ENCODE data around the gene GIMAP7. TPM values are rescaled to one million over a fixed set of nuclear protein-coding genes. Genes with fewer than 3 reads are reported as not detected.

The GIMAP7 gene
- total and polyA plus RNA-seq, 2 experiments from 2014 or later = not detected

GRCh38 chr7:150524018-150524417 lies 9.3 kb downstream of the GIMAP7 start:
- H3F3A ChIP-seq (ENCODE audit: insufficient read depth) = no peaks in the 10 kb centered on the region
- no peak overlapping the region for H3K9ac ChIP-seq
- no peaks in the 10 kb centered on the region for H3K79me2 ChIP-seq (ENCODE audit: insufficient read depth)
- TF ChIP-seq EZH2phosphoT487 (IDR thresholded peaks at IDR 0.05; ENCODE audit: insufficient read depth, low read depth) = no peak
- TF ChIP-seq EZH2 (IDR thresholded peaks at IDR 0.05; ENCODE audit: insufficient read depth, poor library complexity, severe bottlenecking) = no peak
- no peak overlapping the region for H3K4me2 ChIP-seq (ENCODE audit: unreplicated experiment)
- H3K4me3 ChIP-seq = no peak overlapping the region
- no peak overlapping the region for H3K27ac ChIP-seq
- H3K27me3 ChIP-seq (replicated peaks; ENCODE audit: insufficient read depth) = no peaks in the 10 kb centered on the region
- no peaks in the 10 kb centered on the region for H3K36me3 ChIP-seq (ENCODE audit: low read depth)
- DNase-seq = no peak
- no peaks in the 10 kb centered on the region; the same call in 1 of the 2 replicates for H3K9me2 ChIP-seq (ENCODE audit: insufficient read depth)
- no peaks in the 10 kb centered on the region for H3K9me3 ChIP-seq (ENCODE audit: low read depth)
- in situ Hi-C loops (cut with MboI) = no loop called here
- no peaks in the 10 kb centered on the region for H4K20me1 ChIP-seq (ENCODE audit: insufficient read depth)
- no peaks in the 10 kb centered on the region for H3K4me1 ChIP-seq (ENCODE audit: insufficient read depth)
- no peak overlapping the region for H2AFZ ChIP-seq
- 3 to 12% methylated on average over 2 of the region's 2 CpGs for WGBS, 2 experiments (ENCODE audit: low coverage in 1 of 2, low lambda C conversion rate in 2 of 2, missing lambda C conversion rate in 2 of 2)

- no peak overlapping the region for H3K27ac ChIP-seq
- no peaks in the 10 kb centered on the region for H3K9me2 ChIP-seq (ENCODE audit: insufficient read depth)
- DNase-seq = no peak
- no peaks in the 10 kb centered on the region for H3K4me1 ChIP-seq (ENCODE audit: insufficient read depth)
- no peaks in the 10 kb centered on the region for H3F3A ChIP-seq (ENCODE audit: insufficient read depth)
- no peaks in the 10 kb centered on the region for H3K9me3 ChIP-seq (ENCODE audit: low read depth)
- no peaks in the 10 kb centered on the region for H4K20me1 ChIP-seq (ENCODE audit: insufficient read depth)
- no peak for TF ChIP-seq EZH2 (IDR thresholded peaks at IDR 0.05; ENCODE audit: insufficient read depth, poor library complexity, severe bottlenecking)
- TF ChIP-seq EZH2phosphoT487 (IDR thresholded peaks at IDR 0.05; ENCODE audit: insufficient read depth, low read depth) = no peak
- no peak overlapping the region for H3K4me2 ChIP-seq (ENCODE audit: unreplicated experiment)
- H3K4me3 ChIP-seq = no peak overlapping the region
- no peaks in the 10 kb centered on the region for H3K79me2 ChIP-seq (ENCODE audit: insufficient read depth)
- no peaks in the 10 kb centered on the region for H3K36me3 ChIP-seq (ENCODE audit: low read depth)
- WGBS, 2 experiments (ENCODE audit: low coverage in 1 of 2, low lambda C conversion rate in 2 of 2, missing lambda C conversion rate in 2 of 2) = 8 to 22% methylated on average over 1 of the region's 1 CpG
- in situ Hi-C loops (cut with MboI) = no loop called here
- H3K9ac ChIP-seq = no peak overlapping the region
- H3K27me3 ChIP-seq (replicated peaks; ENCODE audit: insufficient read depth) = no peaks in the 10 kb centered on the region
- H2AFZ ChIP-seq = no peak overlapping the region
Observed at GRCh38 chr7:150531704-150532103, 17.0 kb downstream of the GIMAP7 start.

- no peak for TF ChIP-seq EZH2phosphoT487 (IDR thresholded peaks at IDR 0.05; ENCODE audit: insufficient read depth, low read depth)
- no peak for TF ChIP-seq EZH2 (IDR thresholded peaks at IDR 0.05; ENCODE audit: insufficient read depth, poor library complexity, severe bottlenecking)
- no peak overlapping the region for H2AFZ ChIP-seq
- 8 to 15% methylated on average over 2 of the region's 2 CpGs for WGBS, 2 experiments (ENCODE audit: low coverage in 1 of 2, low lambda C conversion rate in 2 of 2, missing lambda C conversion rate in 2 of 2)
- in situ Hi-C loops (cut with MboI) = no loop called here
- no peaks in the 10 kb centered on the region for H3K36me3 ChIP-seq (ENCODE audit: low read depth)
- H3K9me2 ChIP-seq (ENCODE audit: insufficient read depth) = no peaks in the 10 kb centered on the region
- no peaks in the 10 kb centered on the region for H3K27me3 ChIP-seq (replicated peaks; ENCODE audit: insufficient read depth)
- H3K27ac ChIP-seq = no peak overlapping the region
- no peak overlapping the region for H3K4me3 ChIP-seq
- no peaks in the 10 kb centered on the region for H3K79me2 ChIP-seq (ENCODE audit: insufficient read depth)
- H4K20me1 ChIP-seq (ENCODE audit: insufficient read depth) = no peaks in the 10 kb centered on the region
- DNase-seq = no peak
- no peaks in the 10 kb centered on the region for H3K4me1 ChIP-seq (ENCODE audit: insufficient read depth)
- no peaks in the 10 kb centered on the region for H3F3A ChIP-seq (ENCODE audit: insufficient read depth)
- H3K9me3 ChIP-seq (ENCODE audit: low read depth) = no peaks in the 10 kb centered on the region
- no peak overlapping the region for H3K9ac ChIP-seq
- no peak overlapping the region for H3K4me2 ChIP-seq (ENCODE audit: unreplicated experiment)
Observed at GRCh38 chr7:150538259-150538658, 23.6 kb downstream of the GIMAP7 start.

GRCh38 chr7:150553163-150553562 lies 38.5 kb downstream of the GIMAP7 start:
- H3K9ac ChIP-seq = no peak overlapping the region
- no peaks in the 10 kb centered on the region for H3K9me3 ChIP-seq (ENCODE audit: low read depth)
- in situ Hi-C loops (cut with MboI) = no loop called here
- H3K27ac ChIP-seq = no peak overlapping the region
- DNase-seq = no peak
- no peak overlapping the region for H2AFZ ChIP-seq
- no peaks in the 10 kb centered on the region for H3K4me1 ChIP-seq (ENCODE audit: insufficient read depth)
- no peaks in the 10 kb centered on the region for H4K20me1 ChIP-seq (ENCODE audit: insufficient read depth)
- no peak overlapping the region for H3K4me2 ChIP-seq (ENCODE audit: unreplicated experiment)
- H3K79me2 ChIP-seq (ENCODE audit: insufficient read depth) = no peaks in the 10 kb centered on the region
- H3K36me3 ChIP-seq (ENCODE audit: low read depth) = no peaks in the 10 kb centered on the region
- no peaks in the 10 kb centered on the region for H3K9me2 ChIP-seq (ENCODE audit: insufficient read depth)
- H3K4me3 ChIP-seq = no peak overlapping the region
- TF ChIP-seq EZH2 (IDR thresholded peaks at IDR 0.05; ENCODE audit: insufficient read depth, poor library complexity, severe bottlenecking) (no peak), EZH2phosphoT487 (IDR thresholded peaks at IDR 0.05; ENCODE audit: insufficient read depth, low read depth) (no peak)
- H3K27me3 ChIP-seq (replicated peaks; ENCODE audit: insufficient read depth) = no peaks in the 10 kb centered on the region
- no peaks in the 10 kb centered on the region for H3F3A ChIP-seq (ENCODE audit: insufficient read depth)

- H3K4me1 ChIP-seq (ENCODE audit: insufficient read depth) = no peaks in the 10 kb centered on the region
- no peak overlapping the region for H3K4me3 ChIP-seq
- H3K9ac ChIP-seq = no peak overlapping the region
- no peaks in the 10 kb centered on the region for H3K36me3 ChIP-seq (ENCODE audit: low read depth)
- no peaks in the 10 kb centered on the region for H4K20me1 ChIP-seq (ENCODE audit: insufficient read depth)
- no peaks in the 10 kb centered on the region for H3K79me2 ChIP-seq (ENCODE audit: insufficient read depth)
- H2AFZ ChIP-seq = no peak overlapping the region
- no peaks in the 10 kb centered on the region for H3F3A ChIP-seq (ENCODE audit: insufficient read depth)
- H3K9me2 ChIP-seq (ENCODE audit: insufficient read depth) = no peaks in the 10 kb centered on the region
- H3K27me3 ChIP-seq (replicated peaks; ENCODE audit: insufficient read depth) = no peaks in the 10 kb centered on the region
- DNase-seq = no peak
- 5 to 7% methylated on average over 4 of the region's 4 CpGs for WGBS, 2 experiments (ENCODE audit: low coverage in 1 of 2, low lambda C conversion rate in 2 of 2, missing lambda C conversion rate in 2 of 2)
- no peak overlapping the region for H3K27ac ChIP-seq
- H3K9me3 ChIP-seq (ENCODE audit: low read depth) = no peaks in the 10 kb centered on the region
- in situ Hi-C loops (cut with MboI) = no loop called here
- TF ChIP-seq EZH2phosphoT487 (IDR thresholded peaks at IDR 0.05; ENCODE audit: insufficient read depth, low read depth) (no peak), EZH2 (IDR thresholded peaks at IDR 0.05; ENCODE audit: insufficient read depth, poor library complexity, severe bottlenecking) (no peak)
- H3K4me2 ChIP-seq (ENCODE audit: unreplicated experiment) = no peak overlapping the region
Observed at GRCh38 chr7:150556521-150557138, 42.0 kb downstream of the GIMAP7 start.

All from GM23248 (cell line).